ENCODE data around the gene PSMD6. TPM values are rescaled to one million over a fixed set of nuclear protein-coding genes. Genes with fewer than 3 reads are reported as not detected.

The PSMD6 gene
- total RNA-seq, 1 experiment from 2014 or later: 78.7 TPM

DNA sequence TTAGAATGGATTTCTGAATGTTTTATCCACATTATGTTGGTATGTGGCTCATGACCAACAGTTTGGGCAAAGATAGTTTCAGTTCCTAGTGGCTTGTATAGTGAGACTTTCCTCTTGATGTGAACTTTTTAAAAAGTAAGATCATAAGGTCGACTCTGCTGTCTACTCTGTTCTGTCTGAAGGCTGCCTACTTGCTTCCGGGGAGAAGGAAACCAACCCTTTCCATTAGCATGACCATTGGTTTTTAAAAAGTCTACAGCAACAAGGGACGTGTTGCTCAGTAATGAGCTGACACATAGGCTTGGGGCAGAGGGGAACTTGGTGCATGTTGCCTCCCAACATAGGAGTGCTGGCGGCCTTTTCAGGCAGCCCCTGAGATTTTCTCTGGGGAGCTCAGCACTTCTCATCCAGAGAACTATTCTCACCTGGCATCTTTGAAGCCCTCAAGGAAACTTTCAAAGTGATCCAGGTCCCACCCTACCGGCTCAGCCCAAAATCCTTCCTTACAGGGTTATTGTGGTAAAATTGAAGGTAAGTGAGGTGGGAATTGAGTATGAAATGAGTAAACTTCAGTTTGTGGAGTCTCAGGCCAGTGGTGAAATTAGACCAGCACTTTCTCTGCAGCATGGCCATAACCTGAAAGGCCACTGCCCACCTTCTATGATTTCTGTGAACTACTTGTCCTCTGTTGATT lies 30.6 kb downstream of the PSMD6 start (continued):
- TF ChIP-seq, protein P1, sequence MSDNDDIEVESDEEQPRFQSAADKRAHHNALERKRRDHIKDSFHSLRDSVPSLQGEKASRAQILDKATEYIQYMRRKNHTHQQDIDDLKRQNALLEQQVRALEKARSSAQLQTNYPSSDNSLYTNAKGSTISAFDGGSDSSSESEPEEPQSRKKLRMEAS (IDR thresholded peaks at IDR 0.05): no peak

DNA sequence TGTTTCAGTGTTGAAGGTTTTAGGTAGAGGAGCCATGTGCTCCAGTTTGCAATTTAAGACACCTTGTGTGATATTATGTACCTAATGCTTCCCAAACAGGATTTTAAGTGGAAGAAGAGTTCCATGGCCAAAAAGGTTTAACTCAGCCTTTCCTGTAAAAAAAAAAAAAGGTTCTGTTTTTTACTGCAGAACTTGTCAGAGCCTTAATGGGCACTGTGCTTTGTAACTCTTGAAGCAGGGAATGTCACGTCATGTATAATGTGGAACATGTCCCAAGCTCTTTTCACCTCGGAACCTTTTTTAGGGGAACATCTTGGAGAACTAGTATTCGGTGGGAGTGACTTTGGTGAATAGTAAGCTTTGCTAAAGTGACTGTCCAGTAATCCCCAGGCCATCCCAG lies 31.6 kb downstream of the PSMD6 start:
- no TSS peak for BruUV-seq (replicated peaks)
- H3K36me3 ChIP-seq (ENCODE audit: control insufficient read depth in 1 of 2, insufficient read depth in 2 of 2, low read length in 2 of 2): peaks cover 23 to 28% of the 10 kb centered on the region in 2 experiments; a peak in 3 of 4 replicates
- H3K9ac ChIP-seq (ENCODE audit: low read length): no peak overlapping the region
- no peaks in the 10 kb centered on the region for H3K9me3 ChIP-seq (ENCODE audit: control insufficient read depth in 1 of 2, insufficient read depth in 1 of 2, low read depth in 1 of 2, low read length in 2 of 2)
- H3K4me1 ChIP-seq (ENCODE audit: control insufficient read depth in 1 of 2, insufficient read depth in 2 of 2, low read length in 2 of 2): no peaks in the 10 kb centered on the region
- H3K27me3 ChIP-seq (ENCODE audit: insufficient read depth, low read length): no peaks in the 10 kb centered on the region
- no peak for DNase-seq (ENCODE audit: low read depth, low spot score)
- no peak overlapping the region for H3K4me2 ChIP-seq (ENCODE audit: low read length)
- H3K9me2 ChIP-seq (ENCODE audit: insufficient read depth): no peaks in the 10 kb centered on the region
- no peaks in the 10 kb centered on the region for H3K79me2 ChIP-seq (ENCODE audit: insufficient read depth, low read length)
- TF ChIP-seq POLR2AphosphoS5 (IDR thresholded peaks at IDR 0.05; ENCODE audit: low read depth, low read length): no peak
- TF ChIP-seq FOSL1 (IDR thresholded peaks at IDR 0.05; ENCODE audit: low read depth): no peak
- no peak for TF ChIP-seq CEBPB (IDR thresholded peaks at IDR 0.05; ENCODE audit: low read depth)
- no peak for TF ChIP-seq JUND (IDR thresholded peaks at IDR 0.05)
- TF ChIP-seq YY1 (IDR thresholded peaks at IDR 0.05; ENCODE audit: extremely low read depth, insufficient replicate concordance, low read depth, low read length): no peak
- no peak for TF ChIP-seq EGR1 (IDR thresholded peaks at IDR 0.05; ENCODE audit: low read depth)
- TF ChIP-seq SRF (IDR thresholded peaks at IDR 0.05; ENCODE audit: low read depth): no peak
- TF ChIP-seq ZNF274 (IDR thresholded peaks at IDR 0.05; ENCODE audit: low read depth, low read length): no peak
- no peak for TF ChIP-seq RAD21 (IDR thresholded peaks at IDR 0.05; ENCODE audit: low read depth)
- TF ChIP-seq EZH2phosphoT487 (IDR thresholded peaks at IDR 0.05; ENCODE audit: borderline replicate concordance): no peak
- TF ChIP-seq SIN3A (IDR thresholded peaks at IDR 0.05; ENCODE audit: low read depth): no peak
- TF ChIP-seq, protein P2, sequence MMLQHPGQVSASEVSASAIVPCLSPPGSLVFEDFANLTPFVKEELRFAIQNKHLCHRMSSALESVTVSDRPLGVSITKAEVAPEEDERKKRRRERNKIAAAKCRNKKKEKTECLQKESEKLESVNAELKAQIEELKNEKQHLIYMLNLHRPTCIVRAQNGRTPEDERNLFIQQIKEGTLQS (IDR thresholded peaks at IDR 0.05): no peak
- TF ChIP-seq, protein P3, sequence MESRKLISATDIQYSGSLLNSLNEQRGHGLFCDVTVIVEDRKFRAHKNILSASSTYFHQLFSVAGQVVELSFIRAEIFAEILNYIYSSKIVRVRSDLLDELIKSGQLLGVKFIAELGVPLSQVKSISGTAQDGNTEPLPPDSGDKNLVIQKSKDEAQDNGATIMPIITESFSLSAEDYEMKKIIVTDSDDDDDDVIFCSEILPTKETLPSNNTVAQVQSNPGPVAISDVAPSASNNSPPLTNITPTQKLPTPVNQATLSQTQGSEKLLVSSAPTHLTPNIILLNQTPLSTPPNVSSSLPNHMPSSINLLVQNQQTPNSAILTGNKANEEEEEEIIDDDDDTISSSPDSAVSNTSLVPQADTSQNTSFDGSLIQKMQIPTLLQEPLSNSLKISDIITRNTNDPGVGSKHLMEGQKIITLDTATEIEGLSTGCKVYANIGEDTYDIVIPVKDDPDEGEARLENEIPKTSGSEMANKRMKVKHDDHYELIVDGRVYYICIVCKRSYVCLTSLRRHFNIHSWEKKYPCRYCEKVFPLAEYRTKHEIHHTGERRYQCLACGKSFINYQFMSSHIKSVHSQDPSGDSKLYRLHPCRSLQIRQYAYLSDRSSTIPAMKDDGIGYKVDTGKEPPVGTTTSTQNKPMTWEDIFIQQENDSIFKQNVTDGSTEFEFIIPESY (IDR thresholded peaks at IDR 0.05; ENCODE audit: extremely low read depth, insufficient replicate concordance, low read length): no peak
- no peak for TF ChIP-seq EZH2 (IDR thresholded peaks at IDR 0.05)
- no peak overlapping the region for H3K4me3 ChIP-seq (replicated peaks in 1 of 2; ENCODE audit: low read depth in 1 of 2, low read length in 2 of 2)
- POLR2A ChIA-PET: no interaction called here
- CTCF ChIA-PET: no interaction called here
- intact Hi-C loops (cut with micrococcal nuclease): loop anchor here (2.0 to 10.0 kb wide), 3 partner anchors 177 to 1367 kb away; partner anchors contain the start of gene C3orf49
- no peak overlapping the region for H2AFZ ChIP-seq (ENCODE audit: low read depth, low read length, poor library complexity, severe bottlenecking)
- H3K27ac ChIP-seq (ENCODE audit: low read depth, low read length): no peak overlapping the region
- no peak for ATAC-seq
- H4K20me1 ChIP-seq (ENCODE audit: insufficient read depth): no peaks in the 10 kb centered on the region
- RAD21 ChIA-PET (ENCODE audit: low non-redundant PET in 1 of 2, low total read pairs in 2 of 2, uncharacterized antibody in 2 of 2, unreplicated experiment in 2 of 2): no interaction called here

All from HCT116 (cell line).